NCI-H128 (cell line): Measurements from ENCODE around the gene CLIC5.

Source experiments
- DNase-seq: peaks from one replicate; lab custom pipeline; 2025; ENCODE audit not compliant: unreplicated experiment; lab: John Stamatoyannopoulos, UW

The CLIC5 gene

GRCh38 chr6:45998524-45998923 is 17.1 kb downstream of the CLIC5 start:
- no peak for DNase-seq

- DNase-seq, result no peak
Observed at GRCh38 chr6:45997875-45998506, 17.7 kb downstream of the CLIC5 start.

GRCh38 chr6:45991189-45991588 is 24.5 kb downstream of the CLIC5 start:
- no peak for DNase-seq

- no peak for DNase-seq
Observed at GRCh38 chr6:45990162-45990561, 25.5 kb downstream of the CLIC5 start.

GRCh38 chr6:45988635-45989034 is 27.0 kb downstream of the CLIC5 start:
- no peak for DNase-seq

- DNase-seq, result no peak
Observed at GRCh38 chr6:45987856-45988255, 27.8 kb downstream of the CLIC5 start.

- no peak for DNase-seq
Observed at GRCh38 chr6:45986746-45987274, 28.9 kb downstream of the CLIC5 start.

GRCh38 chr6:45984788-45985425 is 30.8 kb downstream of the CLIC5 start:
- DNase-seq, result no peak

GRCh38 chr6:45984347-45984746 is 31.3 kb downstream of the CLIC5 start:
- no peak for DNase-seq

- DNase-seq, result no peak
Observed at GRCh38 chr6:45983062-45983461, 32.6 kb downstream of the CLIC5 start.

GRCh38 chr6:45982280-45983036 is 33.2 kb downstream of the CLIC5 start:
- no peak for DNase-seq

- no peak for DNase-seq
Observed at GRCh38 chr6:45981046-45981445, 34.6 kb downstream of the CLIC5 start.

- DNase-seq, result no peak
Observed at GRCh38 chr6:45979311-45979710, 36.3 kb downstream of the CLIC5 start.

- DNase-seq, result no peak
Observed at GRCh38 chr6:45974596-45974995, 41.1 kb downstream of the CLIC5 start.

GRCh38 chr6:45972795-45973503 is 42.7 kb downstream of the CLIC5 start:
- no peak for DNase-seq

- DNase-seq, result no peak
Observed at GRCh38 chr6:45971287-45971686, 44.4 kb downstream of the CLIC5 start.

GRCh38 chr6:45970326-45970725 is 45.3 kb downstream of the CLIC5 start:
- no peak for DNase-seq

- no peak for DNase-seq
Observed at GRCh38 chr6:45969883-45970282, 45.8 kb downstream of the CLIC5 start.

GRCh38 chr6:45969026-45969425 is 46.6 kb downstream of the CLIC5 start:
- no peak for DNase-seq

GRCh38 chr6:45967363-45967762 is 48.3 kb downstream of the CLIC5 start:
- no peak for DNase-seq

- no peak for DNase-seq
Observed at GRCh38 chr6:45966797-45967196, 48.9 kb downstream of the CLIC5 start.
